Measurements from ENCODE around the gene MUC6. TPM values are rescaled to one million over a fixed set of nuclear protein-coding genes. Genes with fewer than 3 reads are reported as not detected.

The MUC6 gene
- total RNA-seq, 1 experiment from 2014 or later = not detected

DNA sequence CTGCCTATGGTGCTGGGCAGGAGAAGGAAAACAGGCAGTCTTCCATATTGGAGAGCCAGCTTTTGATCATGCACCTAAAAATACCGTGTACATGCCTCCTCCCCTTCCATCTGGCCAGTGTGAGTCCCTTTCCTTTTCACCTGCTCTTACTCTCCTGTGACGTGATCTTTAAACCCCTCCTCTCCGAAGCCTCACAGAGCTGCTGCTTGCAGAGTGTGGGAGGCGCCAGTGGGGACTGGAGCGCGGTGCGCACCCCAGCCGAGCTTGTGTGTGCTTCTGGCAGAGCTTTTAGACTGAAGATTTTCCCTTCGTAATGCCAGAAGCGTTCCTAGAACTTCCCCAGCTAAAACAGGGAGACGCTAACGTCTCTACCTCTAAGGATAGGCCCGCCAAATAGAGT is 29.8 kb downstream of the MUC6 start:
- in situ Hi-C loops (cut with HindIII; ENCODE audit: low pct_unique_long_range_greater_than_20kb, low sequenced_read_pairs) = no loop called here
- DNase-seq (ENCODE audit: low read depth, low spot score) = no peak

DNA sequence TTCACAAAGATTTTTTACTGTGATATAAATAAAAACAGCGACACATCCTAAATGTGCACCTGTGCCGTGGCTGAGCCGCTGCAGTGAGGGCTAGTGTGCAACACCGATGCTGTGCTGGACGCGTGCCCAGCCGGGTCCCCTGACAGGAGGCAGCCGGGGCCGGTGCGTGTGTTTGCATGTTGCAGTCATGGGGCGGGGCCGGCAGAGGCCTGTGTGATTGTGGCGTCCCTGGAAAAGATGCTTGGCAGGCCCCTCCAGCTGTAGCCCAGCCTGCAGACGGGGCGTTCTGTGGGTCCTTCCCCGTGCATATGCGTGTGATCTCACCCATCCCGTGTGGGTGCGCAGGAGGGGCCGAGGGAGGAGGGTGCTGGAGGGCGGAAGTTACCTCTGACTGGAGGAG is 30.6 kb downstream of the MUC6 start:
- DNase-seq (ENCODE audit: low read depth, low spot score) = no peak
- in situ Hi-C loops (cut with HindIII; ENCODE audit: low pct_unique_long_range_greater_than_20kb, low sequenced_read_pairs) = no loop called here

DNA sequence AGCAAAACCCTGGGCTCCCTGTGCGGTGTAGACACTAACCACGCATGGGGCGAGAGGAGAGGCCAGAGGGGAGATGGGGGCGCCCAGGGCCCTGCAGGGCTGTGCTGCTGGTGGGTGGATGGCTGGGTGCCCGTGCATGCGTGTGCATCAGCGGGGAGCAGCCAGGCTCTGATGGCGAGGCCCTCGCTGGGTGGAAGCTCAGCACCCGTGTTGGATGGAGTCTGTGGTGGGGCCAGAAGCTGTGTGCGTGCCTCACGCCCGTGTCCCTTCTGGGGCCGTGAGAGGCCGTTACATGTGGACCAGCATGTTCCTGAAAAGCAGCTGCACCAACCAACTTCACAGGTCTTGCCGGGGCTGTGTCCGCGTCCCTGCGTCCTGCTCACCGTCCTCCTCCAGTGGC is 33.4 kb downstream of the MUC6 start:
- DNase-seq (ENCODE audit: low read depth, low spot score) = no peak
- in situ Hi-C loops (cut with HindIII; ENCODE audit: low pct_unique_long_range_greater_than_20kb, low sequenced_read_pairs) = no loop called here

DNA sequence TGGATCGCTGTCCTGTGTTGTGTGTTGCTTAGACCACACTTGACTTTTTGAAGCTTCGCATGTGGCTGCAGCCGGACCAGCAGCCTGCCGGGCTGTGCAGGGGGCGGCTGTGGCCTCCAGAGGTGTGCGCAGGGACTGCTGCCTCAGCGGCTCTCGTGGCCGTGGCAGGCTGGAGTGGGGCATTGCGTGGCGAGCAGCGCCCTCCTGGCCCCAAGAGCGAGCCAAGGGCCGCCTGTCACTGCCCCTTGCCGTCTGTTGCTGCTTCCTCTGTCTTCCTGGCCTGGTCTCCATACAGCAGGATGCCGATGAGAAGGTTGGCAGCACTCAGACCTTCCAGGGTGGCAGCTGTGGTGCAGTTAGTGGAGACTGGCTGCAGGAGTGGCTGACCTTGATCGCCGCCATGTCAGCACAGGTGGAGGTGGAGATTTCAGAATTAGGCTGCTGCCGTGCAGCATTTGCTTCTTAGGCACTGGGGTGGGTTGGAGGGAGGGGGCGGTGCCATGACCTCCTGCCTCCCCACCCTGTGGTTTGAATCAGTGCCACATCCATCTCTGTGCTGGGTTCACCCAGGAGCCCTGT is 34.0 kb downstream of the MUC6 start:
- in situ Hi-C loops (cut with HindIII; ENCODE audit: low pct_unique_long_range_greater_than_20kb, low sequenced_read_pairs) = no loop called here
- no peak for DNase-seq (ENCODE audit: low read depth, low spot score)

DNA sequence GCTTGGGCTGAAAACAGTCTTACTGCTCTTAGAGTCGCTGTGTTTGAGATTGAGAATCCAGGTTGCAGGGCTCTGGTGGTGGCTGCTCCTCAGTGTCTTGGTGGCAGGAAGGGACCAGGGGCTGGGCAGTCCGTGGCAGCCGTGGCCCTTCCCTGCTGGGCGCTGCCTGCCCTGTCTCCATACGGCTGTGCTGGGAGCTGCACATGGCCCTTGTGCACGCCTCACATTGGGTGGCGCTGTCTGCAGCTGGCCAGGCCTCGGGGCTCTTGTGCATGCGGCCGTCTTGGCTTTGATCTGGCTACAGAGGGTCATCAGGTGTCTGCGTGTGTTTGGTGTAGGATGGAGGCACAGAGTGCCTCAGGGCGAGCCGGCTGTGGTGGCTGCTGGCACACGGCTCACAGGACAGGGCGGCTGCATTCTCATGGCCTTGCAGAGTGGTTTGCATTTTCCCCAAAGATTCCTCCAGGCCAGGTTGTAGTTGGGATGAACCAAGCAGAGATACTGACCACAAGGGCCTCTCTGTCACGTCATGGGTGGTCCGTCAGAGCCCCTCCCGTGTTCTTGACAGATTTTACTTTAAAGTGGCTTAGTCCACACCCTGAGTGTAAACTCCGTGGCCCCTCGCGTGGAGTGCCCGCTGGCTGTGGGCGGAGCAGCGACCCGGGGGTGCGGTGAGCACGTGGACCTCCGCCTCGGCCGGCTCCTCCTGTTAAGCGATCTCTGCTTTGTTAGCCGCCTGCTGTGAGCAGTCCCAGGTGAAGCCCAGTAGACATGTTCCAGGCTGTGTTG is 34.7 kb downstream of the MUC6 start:
- DNase-seq (ENCODE audit: low read depth, low spot score) = no peak

DNA sequence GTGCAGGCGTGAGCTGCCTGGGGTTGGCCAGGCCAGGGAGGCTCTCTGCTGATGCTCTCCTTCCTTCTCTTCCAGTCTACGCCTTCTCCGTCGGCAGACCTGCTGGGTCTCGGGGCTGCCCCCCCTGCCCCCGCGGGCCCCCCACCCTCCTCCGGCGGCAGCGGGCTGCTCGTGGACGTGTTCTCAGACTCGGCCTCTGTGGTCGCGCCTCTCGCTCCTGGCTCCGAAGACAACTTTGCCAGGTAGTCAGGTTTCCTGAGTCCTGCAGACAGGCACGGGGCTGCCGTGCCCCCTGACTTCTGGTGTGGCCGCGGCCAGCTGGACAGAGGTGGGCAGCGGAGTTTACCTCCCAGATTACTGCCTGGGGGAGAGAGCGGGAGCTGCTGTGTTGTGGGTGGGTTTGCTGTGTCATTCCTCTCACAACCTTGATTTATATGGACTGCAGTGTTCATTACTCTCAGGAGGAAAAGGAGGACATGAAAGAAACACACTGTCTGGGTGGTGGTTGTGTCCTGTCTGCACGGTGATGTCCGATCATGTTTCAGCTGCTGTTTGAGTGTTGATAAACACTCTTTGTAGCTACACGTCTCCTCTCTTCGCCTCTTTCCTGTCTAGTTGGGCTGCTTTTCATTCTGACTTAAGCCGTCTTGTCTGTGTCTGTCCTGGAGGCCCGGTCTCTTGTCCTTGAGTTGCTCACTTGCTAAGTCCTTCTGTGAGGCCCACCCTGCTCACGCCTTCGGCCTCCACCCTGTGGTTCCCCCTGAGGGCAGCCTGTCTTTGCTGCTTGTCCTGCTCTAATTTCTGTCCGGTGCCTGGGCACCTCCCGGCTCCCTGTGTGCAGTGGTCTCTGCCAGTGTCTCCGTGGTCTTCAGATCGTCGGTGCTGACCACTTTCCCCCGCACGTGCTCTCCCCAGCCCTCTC is 35.9 kb downstream of the MUC6 start:
- no peak for DNase-seq (ENCODE audit: low read depth, low spot score)
- in situ Hi-C loops (cut with HindIII; ENCODE audit: low pct_unique_long_range_greater_than_20kb, low sequenced_read_pairs) = no loop called here

More for the DNA sequence above, 34.7 kb downstream of the MUC6 start:
- in situ Hi-C loops (cut with HindIII; ENCODE audit: low pct_unique_long_range_greater_than_20kb, low sequenced_read_pairs) = no loop called here

DNA sequence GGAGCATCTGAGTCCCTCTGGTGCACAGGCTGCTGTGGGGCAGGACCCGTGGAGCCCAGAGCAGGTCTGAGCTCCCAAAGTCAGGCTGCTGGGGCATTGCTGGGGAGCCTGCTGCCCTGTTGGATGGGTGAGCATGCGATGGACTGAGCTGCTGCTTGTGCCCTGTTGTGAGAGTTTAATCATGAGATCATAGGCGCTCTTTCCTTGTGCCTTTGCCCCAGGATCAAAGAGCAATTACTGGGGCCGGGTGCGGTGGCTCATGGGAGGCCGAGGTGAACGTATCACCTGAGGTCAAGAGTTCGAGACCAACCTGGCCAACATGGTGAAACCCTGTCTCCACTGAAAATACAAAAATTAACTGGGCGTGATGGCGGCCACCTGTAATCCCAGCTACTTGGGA is 37.5 kb downstream of the MUC6 start:
- in situ Hi-C loops (cut with HindIII; ENCODE audit: low pct_unique_long_range_greater_than_20kb, low sequenced_read_pairs) = no loop called here
- DNase-seq (ENCODE audit: low read depth, low spot score) = no peak

DNA sequence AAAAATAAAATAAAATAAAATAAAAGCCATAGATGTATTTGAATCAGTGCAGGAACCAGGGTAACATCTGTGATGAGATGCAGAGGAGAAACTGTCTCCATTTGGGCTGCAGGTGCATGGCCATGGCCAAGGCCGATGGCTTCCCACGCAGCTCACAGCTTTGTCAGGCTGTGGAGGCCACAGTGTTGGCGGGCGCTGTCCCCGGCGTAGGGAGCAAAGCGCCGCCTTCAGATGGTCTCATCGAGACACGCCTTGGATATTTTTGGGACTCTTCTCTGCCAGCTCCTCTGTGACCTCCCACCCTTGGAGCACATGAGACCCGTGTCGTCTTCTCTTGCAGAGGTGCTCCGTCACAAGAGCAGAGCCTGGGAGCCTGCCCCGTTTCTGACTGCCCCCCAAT is 38.6 kb downstream of the MUC6 start:
- no peak for DNase-seq (ENCODE audit: low read depth, low spot score)

DNA sequence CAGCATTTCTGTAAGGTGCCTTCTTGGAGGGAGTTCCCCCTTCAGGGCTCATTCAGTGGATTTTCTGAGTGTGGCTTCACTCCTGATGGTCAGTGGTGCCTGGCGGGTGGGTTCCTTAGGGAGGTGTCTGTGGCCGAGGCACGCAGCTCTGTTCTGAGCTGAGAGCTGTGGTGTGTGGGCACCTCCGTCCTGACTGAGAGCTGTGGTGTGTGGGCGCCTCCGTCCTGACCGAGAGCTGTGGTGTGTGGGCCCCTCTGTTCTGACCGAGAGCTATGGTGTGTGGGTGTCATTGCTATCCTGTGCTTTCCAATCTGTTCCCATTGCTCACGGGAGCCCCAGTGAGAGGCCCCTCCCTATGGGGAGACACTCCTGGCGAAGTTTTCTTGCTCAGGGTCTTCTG is 39.8 kb downstream of the MUC6 start:
- in situ Hi-C loops (cut with HindIII; ENCODE audit: low pct_unique_long_range_greater_than_20kb, low sequenced_read_pairs) = no loop called here
- DNase-seq (ENCODE audit: low read depth, low spot score) = no peak

More for the DNA sequence above, 38.6 kb downstream of the MUC6 start:
- in situ Hi-C loops (cut with HindIII; ENCODE audit: low pct_unique_long_range_greater_than_20kb, low sequenced_read_pairs) = no loop called here

DNA sequence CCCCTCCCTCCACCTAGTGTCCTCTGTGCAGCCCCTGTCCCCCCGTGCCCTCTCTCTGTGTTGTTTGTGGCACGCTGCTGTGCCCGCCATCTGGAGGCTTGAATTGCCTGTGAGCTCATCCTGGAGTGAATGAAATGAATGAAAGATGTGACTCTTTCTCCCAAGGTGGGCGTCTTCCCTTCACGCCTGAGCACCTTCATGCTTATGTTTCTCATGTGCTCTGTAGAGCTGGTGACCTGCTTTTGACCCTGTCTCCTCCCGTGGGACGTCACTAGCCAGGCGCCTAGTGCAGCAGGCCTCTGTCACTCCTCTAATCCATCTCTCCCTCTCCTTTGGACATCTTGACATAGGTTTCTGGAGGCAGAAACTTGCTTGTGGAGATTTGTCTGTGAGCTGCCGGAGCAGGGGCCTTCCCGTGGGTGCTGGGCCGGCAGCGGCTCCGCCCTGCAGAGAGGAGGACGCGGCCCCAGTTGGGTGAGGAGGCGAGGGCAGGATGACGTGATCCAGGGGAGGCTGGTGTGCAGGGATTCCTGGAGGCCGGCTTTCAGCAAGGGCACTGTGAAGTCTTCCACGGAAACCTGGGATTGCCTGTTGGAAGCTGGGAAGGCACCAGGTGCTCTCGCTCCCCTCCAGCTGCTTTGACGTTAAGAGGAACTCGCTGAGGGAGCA is 40.6 kb downstream of the MUC6 start:
- DNase-seq (ENCODE audit: low read depth, low spot score) = no peak

DNA sequence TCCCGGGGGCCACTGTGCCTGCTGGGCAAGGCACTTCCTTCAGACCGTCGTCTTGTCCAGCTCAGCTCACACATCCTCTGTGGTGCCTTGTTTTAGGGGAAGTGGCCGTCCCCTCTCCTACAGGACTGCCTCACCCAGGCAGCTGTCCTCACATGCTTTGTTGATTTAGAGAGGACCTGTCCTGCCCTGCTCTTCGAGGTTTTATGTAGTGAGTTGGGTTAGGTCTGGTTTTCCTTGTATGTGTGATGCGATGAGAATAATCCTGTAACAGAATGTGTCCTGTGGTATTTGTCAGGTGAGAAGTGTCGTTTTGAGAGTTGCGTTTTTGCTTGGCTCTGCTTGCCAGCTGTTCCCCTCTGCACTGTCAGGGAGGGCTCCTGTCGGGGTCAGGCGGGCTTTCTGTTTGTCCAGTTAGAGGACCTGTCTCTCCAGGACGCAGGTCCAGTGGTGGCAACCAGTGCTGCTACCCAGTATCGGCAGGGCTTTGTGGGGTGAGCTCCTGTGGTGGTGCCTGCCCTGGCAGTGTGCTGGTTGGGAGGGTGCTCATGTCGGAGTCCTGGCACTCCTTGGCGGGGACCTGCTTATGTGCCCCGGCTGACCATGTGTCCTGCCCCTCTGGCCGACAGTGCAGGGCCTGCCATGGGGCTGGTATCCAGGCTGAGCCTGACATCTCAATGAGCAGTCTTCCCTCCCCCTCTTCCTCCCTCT is 41.3 kb downstream of the MUC6 start:
- no peak for DNase-seq (ENCODE audit: low read depth, low spot score)
- in situ Hi-C loops (cut with HindIII; ENCODE audit: low pct_unique_long_range_greater_than_20kb, low sequenced_read_pairs) = no loop called here

More for the DNA sequence above, 40.6 kb downstream of the MUC6 start:
- in situ Hi-C loops (cut with HindIII; ENCODE audit: low pct_unique_long_range_greater_than_20kb, low sequenced_read_pairs) = no loop called here

DNA sequence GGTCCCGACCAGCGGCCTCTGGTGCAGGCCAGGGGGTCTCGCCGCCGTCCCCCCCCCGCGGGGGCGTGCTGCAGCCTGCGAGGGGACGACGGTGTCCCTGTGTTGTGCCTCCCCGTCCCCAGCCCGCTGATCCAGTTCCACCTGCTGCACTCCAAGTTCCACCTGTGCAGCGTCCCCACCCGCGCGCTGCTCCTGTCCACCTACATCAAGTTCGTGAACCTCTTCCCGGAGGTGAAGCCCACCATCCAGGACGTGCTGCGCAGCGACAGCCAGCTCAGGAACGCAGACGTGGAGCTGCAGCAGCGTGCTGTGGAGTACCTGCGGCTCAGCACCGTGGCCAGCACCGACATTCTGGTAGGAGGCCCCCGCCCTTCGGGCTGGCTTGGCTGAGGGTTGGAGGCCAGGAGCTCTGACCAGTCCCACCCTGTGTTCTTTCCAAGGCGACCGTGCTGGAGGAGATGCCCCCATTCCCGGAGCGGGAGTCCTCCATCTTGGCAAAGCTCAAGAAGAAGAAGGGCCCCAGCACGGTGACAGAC is 42.8 kb downstream of the MUC6 start:
- no peak for DNase-seq (ENCODE audit: low read depth, low spot score)
- in situ Hi-C loops (cut with HindIII; ENCODE audit: low pct_unique_long_range_greater_than_20kb, low sequenced_read_pairs) = no loop called here

DNA sequence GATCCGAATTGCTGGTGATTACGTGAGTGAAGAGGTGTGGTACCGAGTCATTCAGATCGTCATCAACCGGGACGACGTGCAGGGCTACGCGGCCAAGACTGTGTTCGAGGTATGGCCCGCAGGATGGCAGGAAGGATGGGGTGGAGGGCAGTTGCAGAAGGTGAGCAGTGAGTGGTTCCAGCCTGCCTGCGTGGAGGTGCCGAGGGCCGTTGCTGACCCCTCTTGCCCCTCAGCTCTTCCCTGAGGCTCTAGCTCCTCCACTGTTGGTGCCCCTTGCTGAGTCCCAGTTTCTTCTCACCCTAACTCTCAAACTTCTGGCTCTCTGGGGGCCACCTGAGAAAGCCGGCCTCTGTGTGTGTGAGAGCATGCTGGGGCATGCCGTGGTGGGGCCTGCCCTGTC is 43.9 kb downstream of the MUC6 start:
- no peak for DNase-seq (ENCODE audit: low read depth, low spot score)
- in situ Hi-C loops (cut with HindIII; ENCODE audit: low pct_unique_long_range_greater_than_20kb, low sequenced_read_pairs) = no loop called here

DNA sequence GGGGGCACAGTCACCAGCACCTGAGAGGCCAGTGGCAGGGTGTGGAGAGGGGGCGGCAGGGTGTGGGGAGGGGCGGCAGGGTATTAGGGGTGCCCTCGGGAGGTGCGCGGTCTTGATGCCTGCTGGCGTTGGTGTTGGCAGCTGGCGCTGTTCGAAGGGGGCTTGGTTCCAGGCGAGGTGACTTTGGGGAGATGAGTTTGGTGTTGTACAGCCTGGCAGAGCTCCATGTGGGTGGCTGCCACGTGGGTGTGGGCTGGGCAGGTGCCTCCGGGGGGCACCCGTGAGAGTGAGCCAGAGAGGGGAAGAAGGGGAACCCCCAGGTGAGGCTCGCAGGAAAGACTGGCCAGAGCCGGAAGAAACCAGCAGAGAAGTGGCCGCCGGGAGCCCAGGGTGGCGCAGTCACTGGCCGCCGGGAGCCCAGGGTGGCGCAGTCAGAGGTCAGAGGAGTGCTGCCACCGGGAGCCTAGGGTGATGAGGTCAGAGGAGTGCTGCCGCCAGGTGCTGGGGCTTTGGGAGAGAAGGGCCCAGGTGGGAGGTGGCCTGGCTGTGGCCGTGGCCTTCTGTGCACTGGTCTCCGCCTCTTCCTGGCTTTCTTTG is 44.7 kb downstream of the MUC6 start:
- in situ Hi-C loops (cut with HindIII; ENCODE audit: low pct_unique_long_range_greater_than_20kb, low sequenced_read_pairs) = no loop called here
- DNase-seq (ENCODE audit: low read depth, low spot score) = no peak

DNA sequence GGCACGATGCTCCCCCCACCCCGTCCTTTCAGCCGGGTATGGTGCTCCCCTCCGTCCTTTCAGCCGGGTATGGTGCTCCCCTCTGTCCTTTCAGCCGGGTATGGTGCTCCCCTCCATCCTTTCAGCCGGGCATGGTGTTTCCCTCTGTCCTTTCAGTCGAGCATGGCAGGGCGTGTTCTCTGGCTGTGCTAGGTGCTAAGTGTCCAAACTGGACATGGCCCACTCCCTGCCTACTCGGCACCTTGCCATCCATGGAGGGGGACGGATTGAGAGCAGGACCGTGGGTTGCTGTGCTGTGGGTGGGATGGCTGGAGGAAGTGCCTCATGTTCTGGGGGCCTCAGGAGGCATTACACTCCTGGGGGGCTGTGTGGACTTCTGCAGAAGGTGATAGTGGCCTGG is 45.5 kb downstream of the MUC6 start:
- in situ Hi-C loops (cut with HindIII; ENCODE audit: low pct_unique_long_range_greater_than_20kb, low sequenced_read_pairs) = no loop called here
- no peak for DNase-seq (ENCODE audit: low read depth, low spot score)

DNA sequence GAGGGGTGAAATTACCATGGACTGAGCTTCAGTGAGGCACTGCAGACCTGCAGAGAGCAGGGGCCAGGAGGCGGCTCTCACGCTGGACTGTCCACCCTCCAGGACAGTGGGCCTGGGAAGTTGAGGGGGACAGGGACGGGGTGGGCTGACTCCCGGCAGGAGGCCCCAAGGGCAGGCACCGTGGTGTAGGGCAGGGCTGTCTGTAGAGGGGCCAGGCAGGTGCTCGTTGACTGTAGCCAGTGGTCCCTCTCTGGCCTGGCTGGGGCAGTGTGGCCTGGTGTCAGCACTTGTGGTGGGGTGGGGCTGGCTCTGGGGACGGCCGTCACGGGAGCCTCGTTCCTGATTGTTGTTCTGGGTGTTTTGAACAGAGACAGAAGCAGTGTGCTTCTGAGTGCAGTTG is 46.4 kb downstream of the MUC6 start:
- DNase-seq (ENCODE audit: low read depth, low spot score) = no peak
- in situ Hi-C loops (cut with HindIII; ENCODE audit: low pct_unique_long_range_greater_than_20kb, low sequenced_read_pairs) = no loop called here

DNA sequence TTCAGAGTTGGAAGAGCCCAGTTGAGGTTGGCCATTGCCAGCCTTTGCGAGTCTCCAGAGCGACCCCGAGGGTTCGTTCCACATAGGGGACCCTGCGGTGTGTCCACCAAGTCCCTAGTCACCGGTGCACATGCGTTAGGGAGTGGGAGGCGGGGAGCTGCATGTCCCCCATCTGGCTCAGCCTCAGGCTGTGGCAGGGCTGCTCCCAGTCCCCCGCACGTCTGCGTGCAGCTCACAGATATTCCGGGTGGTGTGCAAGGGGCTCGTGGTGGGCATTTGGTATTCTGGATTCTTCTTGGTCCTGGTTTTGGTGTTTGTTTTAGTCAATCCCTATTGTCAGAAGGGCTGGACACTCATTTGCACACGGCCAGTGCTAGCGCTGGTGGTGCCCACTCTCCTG is 48.8 kb downstream of the MUC6 start:
- in situ Hi-C loops (cut with HindIII; ENCODE audit: low pct_unique_long_range_greater_than_20kb, low sequenced_read_pairs) = no loop called here
- no peak for DNase-seq (ENCODE audit: low read depth, low spot score)

Measured in SK-MEL-5 (cell line).